NCI-H1092 (cell line): ENCODE measurements around the gene MPC1L.
"Not testable (repeated sequence)": the region's sequence is repeated elsewhere in the genome, so short reads cannot be mapped to it uniquely, and the experiment has no call there.

Source experiments
- DNase-seq: peaks from one replicate; lab custom pipeline; 2025; lab: John Stamatoyannopoulos, UW

Gene MPC1L

GRCh38 chrX:40623139-40623536 is at the start of gene MPC1L:
MPC1L (plus strand) TSS chrX:40623428; CDS start chrX:40623566, 138 bp downstream.
- DNase-seq, result no peak

- no peak for DNase-seq
Observed at GRCh38 chrX:40573763-40574162, 49.5 kb upstream of the MPC1L start.

GRCh38 chrX:40575411-40575810 is 47.8 kb upstream of the MPC1L start:
- DNase-seq, result not testable (repeated sequence)

GRCh38 chrX:40576291-40576690 is 46.9 kb upstream of the MPC1L start:
- DNase-seq, result no peak

GRCh38 chrX:40578039-40578695 is 45.1 kb upstream of the MPC1L start:
- no peak for DNase-seq

GRCh38 chrX:40579141-40579540 is 44.1 kb upstream of the MPC1L start:
- DNase-seq, result no peak

GRCh38 chrX:40579900-40580536 is 43.2 kb upstream of the MPC1L start:
- no peak for DNase-seq

GRCh38 chrX:40580537-40581335 is 42.5 kb upstream of the MPC1L start, which contains the start of gene ATP6AP2:
ATP6AP2 (plus strand) TSS chrX:40580970; CDS start chrX:40581066, 96 bp downstream.
- peak; percentile 98 for DNase-seq

GRCh38 chrX:40581336-40581920 is 41.8 kb upstream of the MPC1L start:
- DNase-seq, result no peak

GRCh38 chrX:40582178-40582577 is 41.0 kb upstream of the MPC1L start:
- not testable (repeated sequence) for DNase-seq

- DNase-seq, result no peak
Observed at GRCh38 chrX:40582811-40583210, 40.4 kb upstream of the MPC1L start.

GRCh38 chrX:40587623-40588022 is 35.6 kb upstream of the MPC1L start:
- not testable (repeated sequence) for DNase-seq

GRCh38 chrX:40589616-40590321 is 33.5 kb upstream of the MPC1L start:
- not testable (repeated sequence) for DNase-seq

- no peak for DNase-seq
Observed at GRCh38 chrX:40603446-40603845, 19.8 kb upstream of the MPC1L start.

- no peak for DNase-seq
Observed at GRCh38 chrX:40607381-40607780, 15.8 kb upstream of the MPC1L start.

- no peak for DNase-seq
Observed at GRCh38 chrX:40612511-40612910, 10.7 kb upstream of the MPC1L start.

GRCh38 chrX:40615976-40616375 is 7.3 kb upstream of the MPC1L start:
- DNase-seq, result no peak

GRCh38 chrX:40617566-40617965 is 5.7 kb upstream of the MPC1L start:
- DNase-seq, result no peak

GRCh38 chrX:40622479-40623138 is 619 bp upstream of the MPC1L start:
- DNase-seq, result no peak

GRCh38 chrX:40623665-40624064 is 437 bp downstream of the MPC1L start:
- DNase-seq, result no peak

- DNase-seq, result no peak
Observed at GRCh38 chrX:40625294-40625693, 2.1 kb downstream of the MPC1L start.
